ENCODE data around the gene TESK1. TPM values are rescaled to one million over a fixed set of nuclear protein-coding genes. Genes with fewer than 3 reads are reported as not detected.

The TESK1 gene
- total RNA-seq, 1 donor from 2014 or later, result 30.9 TPM

DNA sequence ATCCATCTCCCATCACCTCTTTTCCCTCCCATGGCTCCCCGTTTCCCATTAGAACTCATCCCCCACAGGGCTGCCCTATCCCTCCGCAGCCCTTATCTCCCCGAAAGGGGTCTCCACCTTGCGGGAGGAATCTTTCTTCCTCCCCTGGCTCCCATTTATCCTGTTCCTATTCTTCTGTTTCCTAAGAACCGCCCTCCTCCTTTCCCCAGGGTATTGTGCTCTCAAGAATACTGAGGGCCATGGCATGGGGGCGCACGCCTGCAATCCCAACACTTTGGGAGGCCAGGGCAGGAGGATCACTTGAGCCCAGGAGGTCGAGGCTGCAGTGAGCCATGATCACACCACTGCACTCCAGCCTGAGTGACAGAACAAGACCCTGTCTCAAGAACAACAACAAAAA, 12.5 kb downstream of the TESK1 start:
- Histone ChIP-seq H3K79me2 (ENCODE audit: insufficient read depth, low read length) (no peaks in the 10 kb centered on the region), H2AFZ (ENCODE audit: low read depth, low read length) (peak overlapping the region; percentile 74), H3K36me3 (ENCODE audit: insufficient read depth, low read length) (no peaks in the 10 kb centered on the region), H4K20me1 (ENCODE audit: insufficient read depth, low read length) (no peaks in the 10 kb centered on the region), H3K9ac (ENCODE audit: low read length) (peak overlapping the region; percentile 48), H3K4me2 (ENCODE audit: low read length) (peak overlapping the region; percentile 82), H3K9me3 (ENCODE audit: insufficient read depth, low read depth, low read length) (no peaks in the 10 kb centered on the region), H3K27me3 (ENCODE audit: insufficient read depth, low read length) (peaks cover 34% of the 10 kb centered on the region), H3K27ac (ENCODE audit: low read depth, low read length) (no peak overlapping the region), H3K4me3 (ENCODE audit: insufficient read depth, low read depth, low read length) (peak overlapping the region; percentile 21), H3K4me1 (ENCODE audit: insufficient read depth, low read length) (peaks cover 8% of the 10 kb centered on the region)
- DNase-seq (ENCODE audit: low read depth), result no peak
- Mint-ChIP-seq H3K4me1 (ENCODE audit: low read depth, unreplicated experiment) (peaks cover 4% of the 10 kb centered on the region), H3K4me3 (ENCODE audit: unreplicated experiment) (no peak overlapping the region), H3K27ac (ENCODE audit: unreplicated experiment) (peak overlapping the region; percentile 18), H3K36me3 (ENCODE audit: low read depth, unreplicated experiment) (peaks cover 6% of the 10 kb centered on the region), H3K9me3 (ENCODE audit: unreplicated experiment) (peaks cover 6% of the 10 kb centered on the region), H3K27me3 (ENCODE audit: low read depth, unreplicated experiment) (peaks cover 78% of the 10 kb centered on the region)
- FAIRE-seq, result no peak
- TF ChIP-seq EZH2 (IDR thresholded peaks at IDR 0.05; ENCODE audit: insufficient read depth, low read length), result no peak
- TF ChIP-seq CTCF (IDR thresholded peaks at IDR 0.05; ENCODE audit: insufficient read depth, low read depth, low read length), result no peak

- Mint-ChIP-seq H3K27ac (ENCODE audit: unreplicated experiment) (peak within 1 kb of the TSS; percentile 18), H3K4me1 (ENCODE audit: low read depth, unreplicated experiment) (peaks cover 4% of the 10 kb centered on the region), H3K27me3 (ENCODE audit: low read depth, unreplicated experiment) (peaks cover 71% of the 10 kb centered on the region), H3K4me3 (ENCODE audit: unreplicated experiment) (no peak within 1 kb of the TSS), H3K36me3 (ENCODE audit: low read depth, unreplicated experiment) (peaks cover 6% of the 10 kb centered on the region), H3K9me3 (ENCODE audit: unreplicated experiment) (peaks cover 6% of the 10 kb centered on the region)
- peak within 1 kb of the TSS; percentile 74 for H2AFZ ChIP-seq (ENCODE audit: low read depth, low read length)
- H4K20me1 ChIP-seq (ENCODE audit: insufficient read depth, low read length), result no peaks in the 10 kb centered on the region
- no peaks in the 10 kb centered on the region for H3K9me3 ChIP-seq (ENCODE audit: insufficient read depth, low read depth, low read length)
- H3K36me3 ChIP-seq (ENCODE audit: insufficient read depth, low read length), result no peaks in the 10 kb centered on the region
- H3K27ac ChIP-seq (ENCODE audit: low read depth, low read length), result no peak within 1 kb of the TSS
- no peaks in the 10 kb centered on the region for H3K79me2 ChIP-seq (ENCODE audit: insufficient read depth, low read length)
- peak within 1 kb of the TSS; percentile 82 for H3K4me2 ChIP-seq (ENCODE audit: low read length)
- TF ChIP-seq CTCF (IDR thresholded peaks at IDR 0.05; ENCODE audit: insufficient read depth, low read depth, low read length) (no peak), EZH2 (IDR thresholded peaks at IDR 0.05; ENCODE audit: insufficient read depth, low read length) (no peak)
- H3K4me3 ChIP-seq (ENCODE audit: insufficient read depth, low read depth, low read length), result peak within 1 kb of the TSS; percentile 21
- peaks cover 34% of the 10 kb centered on the region for H3K27me3 ChIP-seq (ENCODE audit: insufficient read depth, low read length)
- DNase-seq (ENCODE audit: low read depth) (no peak), FAIRE-seq (no peak)
- peak within 1 kb of the TSS; percentile 48 for H3K9ac ChIP-seq (ENCODE audit: low read length)
- H3K4me1 ChIP-seq (ENCODE audit: insufficient read depth, low read length), result peaks cover 8% of the 10 kb centered on the region
Observed at GRCh38 chr9:35618325-35618727, 13.3 kb downstream of the TESK1 start, which contains the start of gene CD72. Gene CD72, minus strand, starts transcription at chr9:35618413. Its CDS starts 110 bp downstream, at chr9:35618303.
